ENCODE data around the gene LIPK.

DNA sequence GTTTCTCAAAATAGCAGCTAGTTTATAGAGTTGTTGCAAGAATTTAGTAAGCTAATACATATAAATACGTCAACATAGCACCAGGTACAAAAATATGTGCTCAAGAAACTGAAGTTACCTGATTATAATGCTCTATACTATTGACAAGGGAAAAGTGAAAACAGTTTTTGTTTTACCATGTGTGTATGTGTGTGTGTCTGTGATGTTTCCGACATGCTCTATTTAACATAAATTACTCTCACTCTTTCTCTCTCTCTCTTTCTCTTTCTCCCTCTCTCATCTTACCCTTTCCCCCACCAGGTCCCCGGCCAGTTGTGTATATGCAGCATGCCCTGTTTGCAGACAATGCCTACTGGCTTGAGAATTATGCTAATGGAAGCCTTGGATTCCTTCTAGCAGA is 58.1 kb downstream of the LIPK start:
- TF ChIP-seq, protein P1, sequence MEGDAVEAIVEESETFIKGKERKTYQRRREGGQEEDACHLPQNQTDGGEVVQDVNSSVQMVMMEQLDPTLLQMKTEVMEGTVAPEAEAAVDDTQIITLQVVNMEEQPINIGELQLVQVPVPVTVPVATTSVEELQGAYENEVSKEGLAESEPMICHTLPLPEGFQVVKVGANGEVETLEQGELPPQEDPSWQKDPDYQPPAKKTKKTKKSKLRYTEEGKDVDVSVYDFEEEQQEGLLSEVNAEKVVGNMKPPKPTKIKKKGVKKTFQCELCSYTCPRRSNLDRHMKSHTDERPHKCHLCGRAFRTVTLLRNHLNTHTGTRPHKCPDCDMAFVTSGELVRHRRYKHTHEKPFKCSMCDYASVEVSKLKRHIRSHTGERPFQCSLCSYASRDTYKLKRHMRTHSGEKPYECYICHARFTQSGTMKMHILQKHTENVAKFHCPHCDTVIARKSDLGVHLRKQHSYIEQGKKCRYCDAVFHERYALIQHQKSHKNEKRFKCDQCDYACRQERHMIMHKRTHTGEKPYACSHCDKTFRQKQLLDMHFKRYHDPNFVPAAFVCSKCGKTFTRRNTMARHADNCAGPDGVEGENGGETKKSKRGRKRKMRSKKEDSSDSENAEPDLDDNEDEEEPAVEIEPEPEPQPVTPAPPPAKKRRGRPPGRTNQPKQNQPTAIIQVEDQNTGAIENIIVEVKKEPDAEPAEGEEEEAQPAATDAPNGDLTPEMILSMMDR (IDR thresholded peaks at IDR 0.05; ENCODE audit: low read depth, low read length), result no peak
- no peak for TF ChIP-seq EZH2phosphoT487 (IDR thresholded peaks at IDR 0.05; ENCODE audit: low read depth)

Measured in OCI-LY3 (cell line).